GM18526 (cell line): Measurements from ENCODE around the gene ATOSB.

Experiments
- POLR2A ChIP-seq: IDR thresholded peaks from 3 replicates; pipeline ENCODE4 v1.6.1; 2011; ENCODE audit not compliant: insufficient read length; ENCODE audit errors: extremely low read depth

ATOSB gene

DNA sequence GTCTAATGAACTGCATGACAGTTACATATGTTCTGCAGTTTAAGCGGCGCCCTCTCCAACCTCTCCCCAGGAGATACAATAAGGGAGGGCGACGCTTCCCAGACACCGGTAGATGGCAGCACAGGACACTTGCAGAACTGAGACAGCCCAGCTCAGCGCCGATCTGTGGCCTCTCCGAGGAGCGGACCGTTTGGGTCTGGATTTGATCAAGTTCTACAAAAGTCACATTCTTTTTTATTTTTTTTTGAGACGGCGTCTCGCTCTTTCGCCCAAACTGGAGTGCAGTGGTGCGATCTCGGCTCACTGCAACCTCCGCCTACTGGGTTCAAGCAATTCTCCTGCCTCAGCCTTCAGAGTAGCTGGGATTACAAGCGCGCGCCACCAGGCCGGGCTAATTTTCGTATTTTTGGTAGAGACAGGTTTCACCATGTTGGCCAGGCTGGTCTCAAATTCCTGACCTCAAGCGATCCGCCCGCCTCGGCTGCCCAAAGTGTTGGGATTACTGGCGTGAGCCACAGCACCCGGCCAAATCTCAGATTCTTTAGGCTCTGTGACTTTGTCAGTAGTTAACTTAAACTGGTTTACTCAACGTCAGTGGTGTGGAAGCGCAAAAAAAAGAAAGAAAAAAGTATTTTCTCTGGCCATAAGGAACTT, 1.4 kb upstream of the ATOSB start:
- TF ChIP-seq POLR2A, result no peak

DNA sequence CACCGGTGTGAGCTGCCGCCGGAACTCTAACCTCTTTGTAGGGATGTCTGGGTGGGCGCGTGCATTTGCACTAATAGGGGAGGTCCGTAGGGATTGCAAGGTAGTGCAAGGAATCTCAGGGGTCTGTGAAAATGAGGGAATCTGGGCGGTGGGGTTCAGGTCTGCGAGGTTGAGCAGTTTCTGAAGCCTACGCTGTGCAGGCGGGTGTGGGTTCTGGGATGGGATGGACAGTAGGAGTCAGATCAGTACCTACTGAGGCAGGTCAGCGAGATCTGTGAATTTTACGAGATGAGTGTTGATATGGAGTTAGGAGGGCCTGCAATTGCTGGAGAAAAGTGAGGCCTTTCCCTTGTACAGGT, 856 bp upstream of the ATOSB start:
- no peak for TF ChIP-seq POLR2A

DNA sequence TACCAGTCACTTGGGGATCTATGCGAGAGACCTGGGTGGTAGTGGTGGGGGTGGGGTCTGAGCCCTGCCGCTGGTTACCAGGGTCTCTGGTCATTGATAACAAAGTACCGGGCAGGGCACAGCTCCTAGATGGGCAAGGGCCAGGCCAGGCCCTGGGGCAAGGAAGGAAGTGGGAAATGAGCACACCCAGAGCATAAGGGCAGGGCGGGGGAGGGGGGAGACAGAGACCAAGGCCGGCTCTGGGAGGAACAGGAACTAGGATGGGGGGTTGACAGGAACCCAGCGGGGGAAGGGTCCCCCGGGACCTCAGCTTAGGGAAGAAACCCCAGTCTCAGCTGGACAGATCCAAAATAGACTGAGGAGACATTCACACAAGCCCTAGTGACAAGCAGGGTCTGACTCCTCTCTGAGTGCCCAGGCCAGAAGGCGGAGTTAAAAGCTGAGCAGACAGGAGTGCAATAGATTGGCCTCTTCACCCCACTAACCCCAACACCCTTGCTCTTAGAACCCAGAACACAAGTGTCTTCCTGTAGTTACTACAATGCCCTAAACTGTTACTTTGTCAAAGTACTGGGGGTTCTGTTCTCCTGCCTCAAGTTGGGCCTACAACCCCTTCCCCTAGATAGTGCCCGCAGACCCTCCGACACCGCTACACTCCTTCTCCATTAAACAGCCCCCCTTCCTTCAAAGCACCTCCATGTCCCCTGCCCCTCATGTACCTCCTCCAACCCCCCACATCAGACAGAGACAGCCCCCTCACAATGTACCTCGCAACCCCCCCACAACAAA, 628 bp downstream of the ATOSB start:
- TF ChIP-seq POLR2A, result no peak

DNA sequence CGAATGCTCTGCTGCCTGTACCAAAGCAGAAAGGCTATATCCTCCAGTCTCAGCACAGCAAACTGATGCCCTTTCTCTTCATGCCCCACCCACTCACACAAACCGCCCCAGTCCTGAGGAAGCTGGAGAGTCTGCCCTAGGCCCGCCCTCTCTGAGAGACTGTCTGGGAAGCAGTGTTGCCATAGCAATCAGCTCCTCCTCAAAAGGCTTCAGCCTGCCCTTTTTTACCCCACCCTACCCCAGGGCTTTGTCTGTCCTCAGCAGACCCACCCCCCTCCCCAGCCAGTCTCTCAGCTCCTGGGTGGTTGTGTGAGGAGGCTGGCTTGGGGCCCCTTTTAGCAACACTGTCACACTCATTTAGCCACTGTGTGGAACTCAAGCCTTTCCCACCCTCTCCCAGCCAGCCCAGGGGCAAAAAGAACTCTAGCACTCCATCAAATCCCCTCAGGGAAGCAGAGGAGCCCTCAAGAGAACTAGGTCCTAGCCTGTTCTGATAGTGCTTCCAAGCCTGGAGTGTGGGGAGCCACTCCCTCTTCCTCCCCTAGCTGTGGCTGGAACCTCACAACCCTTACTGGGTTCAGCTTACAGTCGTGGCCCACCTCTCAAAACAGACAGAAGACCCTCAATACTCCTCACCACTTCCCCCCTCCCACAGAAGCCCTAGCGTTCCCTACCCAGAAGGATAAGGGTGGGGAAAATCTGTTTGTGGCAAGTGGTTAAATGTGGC, 1.4 kb downstream of the ATOSB start:
- TF ChIP-seq POLR2A, result no peak

DNA sequence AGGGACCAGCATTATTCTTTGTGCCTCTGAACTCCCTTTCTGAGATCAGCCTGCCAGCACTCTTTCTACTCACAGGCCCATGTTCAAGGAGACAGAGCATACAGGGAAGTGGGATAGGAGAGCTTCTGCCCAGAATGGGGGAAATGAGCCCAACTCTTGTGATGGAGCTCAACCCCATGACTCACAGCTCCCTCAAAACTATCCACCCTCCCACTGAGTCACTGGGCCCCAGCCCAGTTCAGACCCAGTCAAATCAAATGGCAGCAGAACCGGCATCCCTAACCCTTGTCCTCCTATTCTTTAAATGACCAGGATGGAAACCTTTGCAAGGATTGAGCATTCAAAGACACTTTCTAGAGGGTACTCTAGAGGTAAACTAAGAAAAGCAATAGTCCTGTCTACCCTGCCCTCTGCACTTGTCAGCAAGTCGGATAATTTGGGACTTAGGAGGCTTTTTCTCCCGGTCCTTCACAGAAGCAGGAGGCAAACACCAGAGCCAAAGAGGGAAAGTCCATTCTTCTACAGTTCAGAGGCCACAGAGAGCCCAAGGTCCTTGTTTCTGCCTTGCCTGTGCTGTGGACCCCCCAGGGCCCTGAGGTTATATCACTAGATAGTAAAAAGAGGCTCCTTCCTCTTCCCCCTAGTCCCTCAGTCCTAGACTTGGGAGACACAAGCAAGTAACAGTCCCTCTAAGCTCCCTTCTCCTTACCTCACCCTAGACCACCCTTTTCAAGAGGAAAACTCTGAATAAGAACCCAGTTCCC, 3.2 kb downstream of the ATOSB start:
- TF ChIP-seq POLR2A, result no peak

DNA sequence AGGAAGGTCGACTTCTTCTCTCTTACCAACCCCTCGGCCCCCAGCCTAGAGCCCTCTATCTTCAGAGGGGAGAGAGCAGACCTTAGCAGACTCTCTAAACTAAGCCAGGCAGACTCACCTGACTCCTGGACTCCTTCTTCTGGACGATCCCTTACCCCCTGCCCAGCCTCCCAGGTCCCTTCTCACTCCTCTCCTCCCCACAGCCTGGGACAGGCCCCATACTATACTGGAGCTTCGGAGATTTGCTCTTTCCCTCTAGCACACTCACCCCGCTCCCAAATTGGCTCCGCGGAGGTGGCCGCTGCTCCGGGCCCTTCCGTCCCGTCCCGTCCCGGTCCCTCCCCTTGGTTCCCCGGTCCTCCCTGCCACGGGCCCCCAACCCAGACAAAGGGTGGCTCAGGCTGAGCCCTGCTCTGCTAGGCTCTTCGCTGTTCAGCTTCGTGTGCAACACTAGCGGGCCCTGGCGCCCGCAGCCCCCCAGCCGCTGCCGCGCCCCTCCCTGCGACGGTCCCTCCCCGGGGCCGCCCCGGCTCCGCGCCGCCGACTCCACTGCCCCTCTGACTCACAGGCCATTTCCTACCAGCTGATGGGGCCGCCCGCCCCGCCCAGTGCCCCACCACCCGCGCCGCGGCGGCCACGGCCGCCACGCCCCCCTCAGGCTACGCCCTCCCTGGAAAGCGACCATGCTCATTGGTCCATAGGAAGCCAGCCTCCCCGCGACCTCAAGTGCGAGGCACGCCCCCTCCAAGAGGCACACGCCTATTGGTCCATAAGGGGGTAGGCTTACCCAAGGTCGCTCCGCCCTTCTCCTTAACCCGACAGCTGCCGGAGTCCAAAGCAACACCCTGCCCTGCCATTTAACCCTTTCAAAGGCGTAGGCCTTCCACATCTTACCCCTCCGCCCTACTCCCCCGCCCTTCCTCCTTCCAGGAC, 4.4 kb downstream of the ATOSB start:
- no peak for TF ChIP-seq POLR2A

DNA sequence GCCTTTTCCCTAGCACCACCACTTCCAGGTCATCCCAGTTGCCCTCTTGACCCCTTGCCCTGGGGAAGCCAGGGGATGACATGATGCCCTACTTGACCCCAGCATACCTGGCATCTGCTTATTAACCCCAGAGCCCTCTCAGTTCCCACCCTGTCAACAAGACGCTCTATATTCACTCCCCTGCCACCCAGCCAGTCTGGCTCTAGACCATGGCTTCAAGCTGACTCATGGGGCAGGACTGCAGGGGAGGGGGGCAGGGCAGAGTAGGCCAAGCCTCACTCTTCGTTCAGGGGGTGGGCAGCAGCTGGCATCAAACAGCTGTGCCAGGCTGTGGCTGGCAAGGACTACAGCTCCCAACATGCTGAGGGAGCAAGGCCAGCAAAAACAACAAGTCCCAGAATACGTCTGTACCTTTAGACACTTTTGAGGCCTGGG, 5.3 kb downstream of the ATOSB start:
- no peak for TF ChIP-seq POLR2A

DNA sequence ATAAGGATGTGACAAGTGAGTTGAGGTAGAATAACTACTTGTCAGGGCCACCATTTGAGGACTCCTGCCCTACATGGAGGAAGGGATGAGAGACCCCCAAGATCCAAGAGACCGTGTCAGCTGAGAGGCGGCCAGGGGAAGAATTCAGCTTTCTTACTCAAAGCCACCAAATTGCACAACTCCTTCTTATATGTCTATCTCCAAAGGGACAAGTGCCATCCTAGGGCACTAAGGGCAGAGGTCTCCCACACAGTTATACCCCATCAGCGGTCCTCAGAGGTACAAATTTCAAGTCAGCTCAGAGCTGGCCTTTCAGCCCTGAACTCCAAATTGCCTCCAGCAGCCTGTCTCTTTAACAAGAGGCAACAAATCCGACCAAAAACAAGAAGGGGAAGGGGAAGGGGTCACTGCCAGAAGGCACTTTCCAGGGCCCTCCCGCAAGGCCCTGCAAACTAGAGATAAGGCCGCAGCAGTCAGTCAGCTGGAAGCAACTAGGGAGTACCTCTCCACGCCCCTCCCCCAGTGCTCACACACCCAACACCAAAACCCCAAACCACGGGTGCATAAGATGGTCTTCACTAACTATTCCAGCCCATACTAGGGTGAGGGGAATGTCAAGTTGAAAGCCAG, 6.6 kb downstream of the ATOSB start:
- TF ChIP-seq POLR2A, result no peak

DNA sequence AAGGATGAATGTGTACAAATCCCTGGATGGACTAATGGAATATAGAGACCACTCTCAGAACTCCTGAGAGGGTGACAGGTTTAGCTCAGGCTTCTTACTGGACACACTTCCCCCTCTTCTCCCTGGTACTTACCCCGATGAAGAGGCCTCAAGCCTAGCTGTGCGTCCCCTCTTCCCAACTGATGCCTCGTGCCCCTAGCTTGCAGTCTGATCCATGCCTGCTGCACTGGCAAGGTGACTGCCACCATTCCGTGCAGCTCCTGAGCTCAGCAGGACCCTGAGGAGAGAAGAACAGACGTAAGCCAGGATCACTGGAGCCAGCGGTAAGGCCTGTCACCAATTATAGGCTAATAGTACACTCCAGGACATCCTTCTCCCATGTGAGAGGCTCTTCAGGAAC, 7.2 kb downstream of the ATOSB start:
- TF ChIP-seq POLR2A, result no peak

DNA sequence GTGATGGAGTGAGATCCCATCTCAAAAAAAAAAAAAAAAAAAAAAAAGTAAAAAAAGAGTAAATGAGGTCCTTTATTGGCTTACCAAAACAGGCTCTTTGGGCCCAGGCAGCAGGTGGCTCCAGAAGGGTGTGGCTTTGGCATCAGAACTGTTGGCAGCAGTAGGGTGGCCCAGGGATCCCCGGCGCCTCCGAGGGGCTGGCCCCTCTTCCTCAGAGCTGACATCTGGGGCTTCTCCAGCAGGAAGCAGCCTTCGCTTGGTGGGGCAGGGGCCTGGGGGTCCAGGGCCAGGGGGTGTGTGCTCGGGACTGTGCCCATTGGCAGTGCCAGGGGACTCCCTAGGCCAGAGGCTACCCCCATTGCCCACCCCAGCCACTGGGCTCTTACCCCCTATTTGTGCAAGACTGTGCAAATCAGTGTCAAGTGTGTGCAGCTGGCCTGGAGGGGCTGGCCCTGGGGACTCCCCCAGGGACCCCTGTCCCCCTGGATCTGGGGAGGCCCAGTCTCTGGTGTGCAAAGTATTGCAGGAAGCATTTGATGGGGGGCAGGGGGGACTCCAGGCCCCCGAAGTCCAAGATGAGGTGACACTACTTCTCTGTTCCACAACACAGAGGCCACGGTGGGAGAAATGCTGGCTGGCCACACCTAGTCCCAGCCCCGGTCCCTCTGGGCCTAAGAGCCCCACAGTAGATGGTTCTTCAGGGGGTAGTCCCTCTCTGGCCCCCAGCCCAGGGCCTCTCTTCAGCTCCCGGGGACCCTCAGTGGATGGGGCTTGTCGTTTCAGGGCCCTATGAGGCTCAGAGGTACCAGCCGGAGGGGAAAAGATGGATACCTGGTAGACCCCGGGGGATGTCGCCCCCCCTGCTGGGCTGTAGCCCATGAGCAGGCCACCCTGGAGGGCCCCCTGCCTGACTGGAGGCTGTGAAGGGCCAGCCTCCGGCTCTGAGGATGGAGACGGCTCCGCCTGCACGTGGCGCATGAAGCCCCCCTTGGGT, 8.1 kb downstream of the ATOSB start:
- no peak for TF ChIP-seq POLR2A

DNA sequence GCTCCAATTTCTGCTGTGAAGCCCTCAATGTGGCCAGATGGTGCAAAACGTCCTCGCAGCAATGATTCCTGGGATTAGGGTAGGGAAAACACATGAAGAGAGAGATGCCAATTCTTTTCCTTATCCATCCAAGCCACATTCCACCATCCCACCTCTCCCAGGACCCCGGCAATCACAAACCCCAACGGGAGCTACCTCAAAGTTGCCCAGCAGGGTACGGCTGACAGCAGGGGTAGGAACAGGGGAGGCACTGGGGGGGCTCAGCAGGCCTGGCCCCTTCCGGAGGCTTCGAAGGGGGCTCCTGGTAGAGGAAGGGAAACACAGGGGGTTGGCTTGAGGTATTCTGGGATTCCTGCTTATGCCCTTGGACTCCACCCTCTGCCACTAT, 9.3 kb downstream of the ATOSB start:
- TF ChIP-seq POLR2A, result no peak

DNA sequence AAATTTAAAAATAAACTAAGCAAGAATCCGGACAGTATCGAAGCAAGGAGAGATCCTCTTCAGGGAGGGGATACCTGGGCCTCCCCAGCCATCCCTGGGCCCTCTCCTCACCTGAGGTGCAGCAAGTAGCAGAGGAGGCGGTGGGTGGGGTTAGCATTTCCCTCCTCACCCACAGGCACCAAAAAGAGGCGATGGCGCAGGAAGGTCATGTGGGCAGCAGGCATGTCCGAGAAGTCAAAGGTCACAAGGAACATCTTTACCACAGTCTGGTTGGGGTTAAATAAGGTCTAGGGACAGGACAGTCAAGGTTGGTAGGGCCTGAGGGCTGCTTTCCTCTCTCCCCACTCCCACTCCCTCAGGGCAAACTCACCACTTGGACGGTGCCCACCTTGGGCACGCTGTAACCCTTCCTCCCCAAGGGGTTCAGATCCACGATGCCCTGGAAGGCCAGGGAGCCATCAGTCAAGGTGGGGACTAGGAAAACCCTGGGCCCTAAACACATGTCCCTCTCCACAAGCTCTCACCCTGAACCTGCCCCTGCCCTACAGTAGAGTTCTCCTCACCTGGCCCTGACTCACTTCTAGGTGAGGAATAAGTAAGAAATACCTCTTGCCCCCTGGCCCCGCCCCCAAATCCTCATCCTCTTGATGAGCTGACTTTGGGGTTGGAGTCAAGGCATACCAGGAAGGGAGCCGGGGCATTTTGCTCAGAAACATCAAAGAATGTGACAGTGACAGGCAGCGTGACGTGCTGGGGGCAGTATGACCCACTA, 9.9 kb downstream of the ATOSB start:
- no peak for TF ChIP-seq POLR2A

DNA sequence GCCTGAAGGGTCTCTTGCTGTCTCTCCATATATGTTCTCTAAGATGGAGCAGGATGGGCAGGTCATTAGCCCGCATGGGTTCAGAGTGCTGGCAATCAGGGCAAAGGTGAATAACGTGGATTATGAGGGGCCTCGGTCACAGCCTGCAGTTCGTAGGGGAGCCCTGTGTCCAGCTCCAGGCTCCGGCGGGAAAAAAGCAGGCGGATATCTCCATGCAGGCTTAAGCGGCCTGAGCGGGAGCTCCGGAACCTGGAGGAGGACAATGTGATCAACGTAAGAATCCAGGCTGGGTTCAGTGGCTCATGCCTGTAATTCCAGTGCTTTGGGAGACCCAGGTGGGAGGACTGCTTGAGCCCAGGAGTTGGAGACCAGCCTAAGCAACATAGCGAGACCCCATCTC, 10.5 kb downstream of the ATOSB start:
- no peak for TF ChIP-seq POLR2A
